Vagina (tissue), 2 donors: ENCODE data around the gene GRIK2.

Source experiments
- CTCF ChIP-seq, 3 experiments: fragments of 450-650 bp in 2 of 3; fragments of 200-600 bp in 1 of 3; sonication (generic) in 1 of 3; IDR thresholded peaks; one replicate each; pipeline ENCODE4 v1.5.1; 2017 to 2019; ENCODE audit warnings: antibody characterized with exemption in 3 of 3, mild to moderate bottlenecking in 2 of 3, moderate library complexity in 2 of 3
- POLR2A ChIP-seq, 2 donors: fragments of 450-650 bp; IDR thresholded peaks; one replicate each; pipeline ENCODE4 v1.6.1; 2017; ENCODE audit warnings: antibody characterized with exemption in 2 of 2, mild to moderate bottlenecking in 2 of 2, moderate library complexity in 2 of 2
- POLR2AphosphoS5 ChIP-seq, 2 donors: sonication (generic); formaldehyde crosslinking; IDR thresholded peaks; one replicate each; pipeline ENCODE4 v1.9.0; 2017; ENCODE audit warnings: antibody characterized with exemption in 2 of 2, mild to moderate bottlenecking in 2 of 2, low read depth in 1 of 2; ENCODE audit not compliant: insufficient read depth in 1 of 2

GRCh38 chr6:101755931-101756330 is 362.4 kb downstream of the GRIK2 start:
- no peak for TF ChIP-seq CTCF (IDR thresholded peaks at IDR 0.05)
- TF ChIP-seq POLR2A (IDR thresholded peaks at IDR 0.05): no peak
- no peak for TF ChIP-seq POLR2AphosphoS5 (IDR thresholded peaks at IDR 0.05; ENCODE audit: insufficient read depth in 1 of 2, low read depth in 1 of 2)
